HepG2 (cell line): ENCODE results near the gene CRIP1. TPM values are rescaled to one million over a fixed set of nuclear protein-coding genes. Genes with fewer than 3 reads are reported as not detected.

Source experiments
- FOXC1 ChIP-seq: sonication (generic); formaldehyde crosslinking; IDR thresholded peaks from 2 replicates; pipeline ENCODE4 v1.8.0; 2022; ENCODE audit warnings: mild to moderate bottlenecking, missing genetic modification reagents, borderline replicate concordance
- FOXJ3 ChIP-seq: sonication (generic); formaldehyde crosslinking; IDR thresholded peaks from 2 replicates; pipeline ENCODE4 v1.4.0; 2020; ENCODE audit warnings: missing genetic modification reagents, mild to moderate bottlenecking, borderline replicate concordance
- ZBTB46 ChIP-seq: sonication (generic); formaldehyde crosslinking; IDR thresholded peaks from 2 replicates; pipeline ENCODE4 v1.4.0; 2020; ENCODE audit warnings: mild to moderate bottlenecking, missing genetic modification reagents, borderline replicate concordance
- ZNF281 ChIP-seq: sonication (generic); formaldehyde crosslinking; IDR thresholded peaks from 2 replicates; pipeline ENCODE4 v1.4.0; 2020; ENCODE audit warnings: missing genetic modification reagents, borderline replicate concordance
- ZNF296 ChIP-seq: sonication (generic); formaldehyde crosslinking; conservative IDR thresholded peaks from 2 replicates; pipeline ENCODE4 v1.5.0; 2020; ENCODE audit warnings: mild to moderate bottlenecking, missing genetic modification reagents
- ZNF574 ChIP-seq: sonication (generic); formaldehyde crosslinking; IDR thresholded peaks from 2 replicates; pipeline ENCODE4 v1.4.0; 2020; ENCODE audit warnings: missing genetic modification reagents
- polyA plus RNA-seq, 8 experiments: library from polyadenylated mRNA; depleted of rRNA in 3 of 8; stranded (reverse) in 7 of 8; unstranded in 1 of 8; fragments of >200 nt; fragmentation: Illumina TruSeq in 4 of 8; extraction: Trizol in 4 of 8; gene quantifications; 2 replicates each; pipeline versions ENCODE4 v1.2.1 to v1.2.3, GENCODE V29; 2011 to 2016; ENCODE audit warnings: low read depth in 4 of 8, missing spikeins in 1 of 8, mixed read lengths in 1 of 8; ENCODE audit not compliant: insufficient read depth in 1 of 8
- total RNA-seq, 5 experiments: library from RNA; depleted of rRNA; stranded (reverse); fragments of >200 nt; fragmentation: Illumina TruSeq; extraction: Trizol; gene quantifications; 2 replicates each; pipeline ENCODE4 v1.2.3, GENCODE V29; 2016; ENCODE audit warnings: low read depth in 1 of 5

CRIP1 gene
- total and polyA plus RNA-seq, 2 of the 13 experiments (the other 11 are each of a cell fraction or from before 2014, with no cell fraction given): 53.9 to 59.5 TPM

GRCh38 chr14:105534586-105534985 lies 47.9 kb downstream of the CRIP1 start (continued):
- TF ChIP-seq ZNF281 (CRISPR knock-in tag) (no peak), ZBTB46 (no peak), ZNF296 (CRISPR knock-in tag) (no peak), FOXJ3 (CRISPR knock-in tag) (no peak), FOXC1 (CRISPR knock-in tag) (no peak), ZNF574 (no peak)
